Measurements from ENCODE around the gene CMSS1.

CMSS1 gene

GRCh38 chr3:100053951-100054620, 236.4 kb downstream of the CMSS1 start:
- no peak for DNase-seq (ENCODE audit: low read depth in 2 of 2)

GRCh38 chr3:100057716-100058575, 240.3 kb downstream of the CMSS1 start:
- DNase-seq (ENCODE audit: low read depth in 2 of 2): no peak

DNA sequence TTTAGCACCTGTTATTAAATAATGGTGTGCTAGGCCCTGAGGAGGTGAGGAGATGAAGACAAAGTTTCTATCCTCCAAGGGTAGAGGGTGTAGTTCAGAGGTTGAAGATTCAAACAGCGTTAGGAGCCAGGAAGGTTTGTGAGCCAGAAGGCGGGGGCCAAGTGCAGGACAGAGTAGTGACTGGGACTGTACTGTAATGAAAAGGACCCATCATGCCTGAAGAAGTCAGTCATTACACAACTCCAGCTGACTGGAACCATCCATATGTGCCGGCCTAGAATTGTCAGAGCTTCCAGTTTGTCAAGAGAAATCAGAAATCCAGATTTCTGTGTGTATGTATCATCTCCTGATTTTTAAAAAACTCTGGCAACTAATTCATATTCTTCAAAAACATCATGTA, 241.8 kb downstream of the CMSS1 start:
- DNase-seq (ENCODE audit: low read depth in 2 of 2): no peak

GRCh38 chr3:100060685-100061484, 243.2 kb downstream of the CMSS1 start:
- no peak for DNase-seq (ENCODE audit: low read depth in 2 of 2)

- DNase-seq (ENCODE audit: low read depth in 2 of 2): no peak
These were observed 245.0 kb downstream of the CMSS1 start for GRCh38 chr3:100062665-100063064.

- no peak for DNase-seq (ENCODE audit: low read depth in 2 of 2)
These were observed 246.3 kb downstream of the CMSS1 start for GRCh38 chr3:100063929-100064461.

DNA sequence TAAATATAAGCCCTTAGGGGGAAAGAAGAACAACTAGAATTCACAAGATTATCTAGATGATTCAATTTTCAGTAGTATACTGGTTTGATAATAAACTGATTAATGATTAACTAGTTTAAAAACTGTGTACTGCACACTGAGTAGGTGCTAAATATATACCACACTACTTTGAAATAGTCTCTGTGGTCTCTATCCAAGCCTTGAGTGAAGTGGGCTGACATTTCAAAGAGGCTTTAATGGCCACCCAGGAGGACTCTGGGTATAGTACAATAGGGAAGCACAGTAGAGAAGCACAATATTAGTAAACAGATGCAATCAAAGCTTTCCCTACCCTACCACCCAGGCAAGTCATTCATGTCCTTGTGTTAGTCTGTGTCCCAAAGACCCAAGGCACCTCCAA, 249.9 kb downstream of the CMSS1 start:
- no peak for DNase-seq (ENCODE audit: low read depth in 2 of 2)

DNA sequence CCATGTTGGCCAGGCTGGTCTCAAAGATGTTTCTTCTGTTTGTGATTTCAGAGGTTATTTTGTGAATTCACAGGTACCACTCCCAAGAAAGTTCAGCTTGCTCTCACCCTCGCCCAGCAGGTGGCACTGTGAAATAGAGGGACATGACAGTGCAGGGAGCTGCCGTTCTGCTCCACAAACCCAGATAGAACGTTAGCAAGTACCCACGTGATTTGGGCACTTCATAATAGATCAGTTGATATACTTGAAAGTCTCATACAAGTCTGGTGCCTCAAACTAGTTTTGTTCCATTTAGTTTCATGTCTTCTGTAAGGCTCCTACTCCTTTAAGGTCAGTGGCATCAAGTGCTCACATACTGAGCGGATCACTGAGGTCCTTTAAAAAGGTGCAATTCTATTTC, 251.2 kb downstream of the CMSS1 start:
- peak in 1 of 2 experiments; percentile 46 for DNase-seq (ENCODE audit: low read depth in 2 of 2)

GRCh38 chr3:100069472-100069871, 251.8 kb downstream of the CMSS1 start:
- DNase-seq (ENCODE audit: low read depth in 2 of 2): no peak

- DNase-seq (ENCODE audit: low read depth in 2 of 2): no peak
These were observed 254.8 kb downstream of the CMSS1 start for GRCh38 chr3:100072326-100073048.

- no peak for DNase-seq (ENCODE audit: low read depth in 2 of 2)
These were observed 255.5 kb downstream of the CMSS1 start for GRCh38 chr3:100073049-100073713.

GRCh38 chr3:100073714-100074307, 256.1 kb downstream of the CMSS1 start:
- peak; percentile 80 to 81 for DNase-seq (ENCODE audit: low read depth in 2 of 2)

GRCh38 chr3:100075196-100075595, 257.5 kb downstream of the CMSS1 start:
- DNase-seq (ENCODE audit: low read depth in 2 of 2): no peak

DNA sequence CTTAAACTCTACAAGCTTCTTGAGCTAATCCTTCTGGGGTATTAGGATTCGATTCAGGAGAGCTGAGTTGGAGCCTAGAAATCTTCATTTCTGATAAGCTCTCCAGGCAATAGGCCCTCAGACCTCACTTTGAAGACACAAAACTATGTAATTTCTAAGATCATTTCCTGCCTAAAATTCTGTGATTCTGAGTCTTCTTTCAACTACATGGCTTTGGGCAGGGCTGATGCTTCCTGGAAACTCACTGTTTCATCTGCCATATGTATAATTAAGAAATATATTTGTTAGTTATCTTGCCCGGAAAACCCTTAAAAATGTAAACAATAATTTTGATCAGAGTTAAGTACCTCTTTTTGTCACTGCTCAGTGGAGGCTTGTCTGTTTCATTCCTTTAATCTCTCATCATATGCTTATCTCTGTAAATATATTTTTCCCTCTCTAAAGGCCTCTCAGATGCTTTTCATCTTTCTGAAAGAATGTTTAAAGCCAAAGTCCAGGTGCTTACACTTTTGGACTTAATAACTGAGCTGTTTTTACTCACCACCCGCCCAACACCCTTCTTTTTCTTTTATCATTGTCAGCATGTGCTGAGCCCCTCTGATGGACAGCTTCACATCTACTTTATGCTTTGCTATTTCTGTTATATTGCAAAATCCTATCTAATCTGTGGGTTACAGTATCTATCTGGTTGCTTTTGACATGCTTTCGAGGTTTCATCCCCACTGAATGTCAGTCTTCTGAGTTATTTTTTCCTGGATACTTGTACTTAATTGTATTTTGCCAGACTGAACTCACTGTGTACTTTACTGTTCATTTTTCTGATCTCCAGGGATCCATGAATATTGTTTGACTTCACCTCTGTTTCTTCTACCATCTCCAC, 258.4 kb downstream of the CMSS1 start:
- no peak for DNase-seq (ENCODE audit: low read depth in 2 of 2)

GRCh38 chr3:100076731-100077529, 259.3 kb downstream of the CMSS1 start:
- DNase-seq (ENCODE audit: low read depth in 2 of 2): no peak

DNA sequence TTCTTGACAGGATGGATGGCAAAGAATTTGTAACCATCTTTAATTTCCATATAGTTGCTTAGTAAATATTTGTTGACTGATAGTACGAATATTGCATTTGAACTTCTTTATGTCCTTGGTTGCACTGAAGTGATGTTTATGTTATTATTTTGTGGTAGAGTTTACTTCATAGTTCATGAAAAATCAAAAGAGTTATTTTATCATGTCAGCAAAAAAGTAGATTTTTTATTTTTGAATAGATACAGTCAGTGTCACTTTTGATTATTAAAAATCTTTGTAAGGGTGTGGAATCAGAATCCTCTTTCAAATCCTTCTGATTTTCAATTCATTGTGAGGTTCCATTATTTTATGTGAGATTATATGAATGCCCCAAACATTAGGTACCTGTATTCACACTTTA, 261.7 kb downstream of the CMSS1 start:
- DNase-seq (ENCODE audit: low read depth in 2 of 2): no peak

- DNase-seq (ENCODE audit: low read depth in 2 of 2): no peak
These were observed 262.9 kb downstream of the CMSS1 start for GRCh38 chr3:100080573-100080972.

GRCh38 chr3:100081311-100081710, 263.6 kb downstream of the CMSS1 start:
- DNase-seq (ENCODE audit: low read depth in 2 of 2): no peak

Data from fibroblast of skin of left quadriceps (primary cell).